Activated naive CD4-positive, alpha-beta T cell treated with anti-CD3 and anti-CD28 coated beads, Interleukin-2, amount 50 U/mL, for 16 hours (primary cell): Measurements from ENCODE around the gene LAMA3.
A peak's percentile ranks its signal among the peaks of the same experiment; 100 is the strongest.

Experiments
- DNase-seq: peaks from one replicate; pipeline ENCODE4 v3.0.0-alpha.2; 2020

LAMA3 gene

DNA sequence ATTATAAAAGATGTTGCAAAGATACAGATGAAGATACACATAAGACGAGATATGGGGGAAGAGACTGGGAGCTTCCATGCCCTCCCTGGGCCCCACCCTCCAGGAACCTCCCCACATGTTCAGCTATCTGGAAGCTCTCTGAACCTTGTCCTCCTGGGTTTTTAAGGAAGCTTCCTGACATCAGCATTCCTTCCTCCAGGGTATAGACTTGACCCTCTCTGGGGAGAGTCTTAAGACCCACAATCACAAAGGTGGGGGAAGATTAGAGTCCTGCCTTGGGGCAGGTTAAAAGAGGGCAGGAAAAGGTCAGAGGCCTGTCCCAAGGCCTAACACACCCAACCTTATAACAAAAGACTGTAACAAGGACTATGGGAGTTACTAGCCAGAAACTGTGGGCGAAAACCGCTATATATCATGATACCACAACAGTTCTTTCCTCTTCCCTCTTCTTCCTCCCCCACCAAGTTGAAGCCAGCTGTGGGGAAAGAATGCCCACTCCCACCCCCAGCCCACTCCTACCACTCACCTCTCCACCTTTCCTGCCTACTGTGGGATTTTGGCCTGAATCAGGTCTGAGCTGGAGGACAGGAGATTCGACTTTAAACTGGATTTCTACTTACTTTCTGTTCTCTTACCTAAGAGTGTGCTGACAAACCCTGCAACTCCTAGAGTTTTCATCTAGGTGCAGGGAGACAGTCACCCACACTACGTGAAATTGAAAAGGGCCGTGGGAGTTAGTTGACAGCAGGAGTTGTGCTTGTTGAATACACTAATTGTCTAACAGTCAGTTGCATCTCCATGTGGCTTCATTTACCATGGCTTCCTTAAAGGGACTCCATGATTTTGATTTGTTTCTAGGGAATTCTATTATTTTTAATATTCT is 105.0 kb downstream of the LAMA3 start:
- DNase-seq = no peak

DNA sequence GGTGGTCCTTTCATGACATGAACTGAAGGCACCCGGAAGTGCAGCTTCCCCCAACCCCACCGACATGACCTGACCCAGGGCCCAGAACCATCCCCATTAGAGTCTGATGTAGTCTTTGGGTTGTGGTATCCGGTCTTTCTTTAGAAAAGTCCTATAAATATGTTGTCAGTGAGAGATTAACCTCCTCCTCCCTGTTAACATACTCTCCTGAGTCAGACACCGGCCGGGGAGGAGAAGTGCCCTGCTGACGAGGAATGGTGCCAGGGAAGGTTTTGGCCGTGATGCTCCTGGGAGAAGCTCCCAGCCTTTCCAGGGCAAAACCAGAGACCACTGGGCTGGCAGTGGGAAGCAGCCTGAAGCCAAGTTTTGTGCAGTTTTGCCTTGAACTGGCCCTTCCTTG is 109.0 kb downstream of the LAMA3 start:
- no peak for DNase-seq

DNA sequence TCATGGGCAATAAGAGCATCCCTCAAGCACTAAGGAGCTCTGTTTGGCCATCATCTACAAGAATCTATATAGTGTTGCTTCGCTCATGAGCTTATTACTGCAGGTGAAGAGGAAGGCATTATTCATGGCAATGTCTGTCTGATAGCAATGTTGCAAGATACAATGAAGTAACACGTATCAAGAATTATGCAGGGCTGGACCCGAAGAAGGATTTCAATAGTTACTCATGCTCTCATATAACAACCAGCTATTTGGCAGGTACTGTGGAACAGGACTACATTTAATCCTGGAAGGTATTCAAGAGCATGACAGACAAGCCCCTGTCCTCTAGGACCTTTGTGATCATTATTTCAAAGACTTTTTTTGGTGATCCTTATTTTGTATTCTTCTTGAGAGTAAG is 109.6 kb downstream of the LAMA3 start:
- no peak for DNase-seq

DNA sequence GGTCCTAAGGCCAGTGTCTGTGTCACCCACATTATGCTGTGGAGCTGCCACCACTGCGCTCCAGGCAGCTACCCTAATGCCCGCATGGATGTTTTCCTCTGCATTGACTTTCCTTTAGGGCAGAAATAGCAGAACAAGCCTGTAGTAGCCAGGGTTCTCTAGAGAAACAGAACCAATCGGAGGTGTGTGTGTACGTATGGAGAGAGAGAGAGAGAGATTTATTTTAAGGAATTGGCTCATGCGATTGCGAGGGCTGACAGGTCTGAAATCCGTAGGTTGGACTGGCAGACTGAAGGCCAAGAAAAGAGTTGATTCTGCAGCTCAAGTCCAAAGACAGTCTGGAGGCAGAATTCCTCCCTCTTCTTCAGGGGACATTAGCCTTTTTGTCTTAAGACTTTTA is 110.3 kb downstream of the LAMA3 start:
- no peak for DNase-seq

DNA sequence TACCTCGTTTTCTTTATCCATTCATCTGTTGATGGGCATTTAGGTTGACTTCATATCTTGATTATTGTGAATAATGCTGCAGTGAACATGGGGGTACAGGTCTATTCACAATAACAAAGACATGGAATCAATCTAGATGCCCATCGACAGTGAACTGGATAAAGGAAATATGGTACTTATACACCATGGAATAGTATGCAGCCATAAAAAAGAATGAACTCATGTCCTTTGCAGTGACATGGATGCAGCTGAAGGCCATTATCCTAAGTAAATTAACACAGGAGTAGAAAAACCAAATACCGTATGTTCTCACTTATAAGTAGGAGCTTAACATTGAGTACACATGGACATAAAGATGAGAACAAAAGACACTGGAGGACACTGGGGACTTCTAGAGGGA is 111.6 kb downstream of the LAMA3 start:
- DNase-seq = no peak

GRCh38 chr18:23802817-23803216 is 113.6 kb downstream of the LAMA3 start:
- no peak for DNase-seq

DNA sequence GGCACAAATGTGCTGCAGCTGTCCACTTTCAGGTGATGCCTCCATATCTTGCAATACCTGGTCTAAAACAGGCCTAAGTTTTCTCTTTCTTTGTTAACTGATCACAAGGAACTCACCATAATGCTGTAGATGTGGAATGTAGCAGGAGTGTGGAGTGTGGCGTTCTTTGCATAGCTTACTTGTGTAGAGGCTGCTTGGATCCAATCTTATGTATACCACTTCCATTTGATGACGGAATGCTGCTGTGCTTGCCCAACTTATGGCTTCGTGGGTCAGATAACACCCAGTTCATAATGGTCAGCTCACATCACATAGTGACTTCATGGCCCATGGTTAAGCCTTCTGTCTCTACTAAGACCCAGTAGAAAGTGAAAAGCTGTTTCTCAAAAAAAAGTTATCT is 114.5 kb downstream of the LAMA3 start:
- no peak for DNase-seq

DNA sequence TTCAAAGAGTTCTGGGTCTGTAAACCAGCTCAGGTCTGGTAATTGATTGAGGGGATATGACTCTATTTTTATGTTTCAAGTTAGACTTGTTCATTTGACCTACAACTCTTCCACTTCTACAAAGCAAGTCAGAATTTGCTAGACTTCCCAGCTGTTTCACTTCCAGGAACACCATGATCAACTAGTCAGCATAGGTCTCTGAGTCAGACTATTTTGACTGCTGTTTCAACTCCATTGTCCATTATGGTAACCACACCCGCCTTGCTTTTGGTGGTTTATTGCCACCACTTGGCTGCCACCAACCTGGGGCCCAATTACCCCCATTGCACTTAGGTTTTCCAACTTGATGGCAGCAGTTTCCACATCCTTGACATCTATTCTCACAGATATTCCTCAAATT is 116.6 kb downstream of the LAMA3 start:
- no peak for DNase-seq

DNA sequence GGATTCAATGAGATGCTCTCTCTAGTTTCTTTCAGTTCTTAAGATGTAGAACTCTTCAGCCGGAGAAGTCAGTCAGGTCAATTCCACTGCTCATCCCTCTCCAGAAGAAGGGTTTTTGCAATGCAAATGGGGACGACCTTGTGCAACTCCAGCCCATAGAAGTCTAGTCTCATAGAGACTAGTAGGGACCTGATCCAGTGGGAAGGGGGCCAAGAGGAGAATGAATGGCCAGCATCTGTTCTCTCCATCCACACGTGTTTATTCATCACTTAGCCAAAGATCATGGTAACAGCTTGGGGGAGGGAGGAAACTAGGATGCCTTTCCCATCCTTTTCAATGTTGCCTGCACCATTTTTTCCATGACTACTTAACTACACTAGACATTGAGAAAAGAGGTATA is 120.2 kb downstream of the LAMA3 start:
- DNase-seq = no peak

GRCh38 chr18:23810396-23810795 is 121.1 kb downstream of the LAMA3 start:
- DNase-seq = peak; percentile 18

DNA sequence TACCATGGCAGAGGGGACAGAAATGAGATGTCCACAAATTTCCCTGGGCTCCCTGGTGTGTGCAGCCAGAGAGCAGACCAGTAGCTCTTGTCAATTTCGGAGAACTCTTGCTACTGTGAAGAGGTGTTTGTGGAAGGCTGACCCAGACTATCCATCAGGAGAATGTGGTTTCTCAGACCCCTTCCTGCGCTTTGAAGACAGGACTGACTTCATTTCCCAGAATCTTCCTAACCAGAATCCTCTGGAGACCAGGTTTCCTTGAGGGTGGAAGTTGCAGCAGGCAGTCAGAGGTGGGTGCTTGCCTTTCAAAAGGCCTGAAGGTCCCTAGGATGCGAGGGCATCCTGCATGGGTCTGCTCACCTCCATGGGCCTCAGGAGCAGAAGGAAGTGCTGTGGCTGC is 121.9 kb downstream of the LAMA3 start:
- no peak for DNase-seq

- DNase-seq = no peak
Measured at GRCh38 chr18:23812546-23813440, 123.5 kb downstream of the LAMA3 start.

DNA sequence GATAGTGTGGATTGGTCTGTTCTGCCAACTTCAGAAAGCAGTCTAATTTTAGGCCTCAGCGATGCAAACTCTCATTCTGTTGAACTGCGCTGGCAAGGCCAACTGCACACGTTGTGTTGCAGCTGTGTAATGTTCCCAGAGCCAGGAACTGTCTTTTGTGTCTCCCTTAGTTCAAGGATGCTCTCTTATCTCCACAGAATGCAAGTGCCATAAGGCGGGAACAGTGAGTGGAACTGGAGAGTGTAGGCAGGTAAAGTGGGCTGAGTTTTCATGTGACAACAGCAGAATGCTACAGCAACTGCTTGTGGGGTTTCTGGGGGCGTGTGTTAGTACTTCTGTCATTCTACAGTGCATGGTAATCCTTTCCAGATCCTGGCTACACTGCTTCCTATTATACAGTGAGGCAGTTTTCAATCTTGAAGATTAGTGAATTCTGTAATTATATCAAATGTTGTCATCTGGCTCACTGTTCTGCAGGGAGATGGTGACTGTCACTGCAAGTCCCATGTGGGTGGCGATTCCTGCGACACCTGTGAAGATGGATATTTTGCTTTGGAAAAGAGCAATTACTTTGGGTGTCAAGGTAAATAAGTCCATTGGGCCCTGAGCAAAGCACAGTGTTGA is 125.8 kb downstream of the LAMA3 start:
- DNase-seq = no peak

DNA sequence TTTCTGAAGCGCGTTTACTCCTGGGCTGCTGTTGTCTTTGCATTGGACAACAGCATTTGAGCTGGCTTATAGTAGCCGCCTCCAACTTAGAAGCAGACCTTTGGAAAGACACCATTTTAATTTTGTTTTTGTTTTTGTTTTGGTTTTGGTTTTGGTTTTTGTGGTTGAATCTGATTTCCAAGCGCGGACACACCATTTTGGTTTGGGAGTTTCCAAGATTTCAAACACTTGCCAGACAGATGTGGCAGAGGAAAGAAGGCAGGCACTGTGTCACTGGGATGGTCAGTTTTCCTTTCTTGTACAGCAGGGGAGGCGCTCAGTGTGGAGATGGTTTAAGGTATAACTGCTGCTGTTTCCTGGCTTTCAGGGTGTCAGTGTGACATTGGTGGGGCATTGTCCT is 126.8 kb downstream of the LAMA3 start:
- no peak for DNase-seq

DNA sequence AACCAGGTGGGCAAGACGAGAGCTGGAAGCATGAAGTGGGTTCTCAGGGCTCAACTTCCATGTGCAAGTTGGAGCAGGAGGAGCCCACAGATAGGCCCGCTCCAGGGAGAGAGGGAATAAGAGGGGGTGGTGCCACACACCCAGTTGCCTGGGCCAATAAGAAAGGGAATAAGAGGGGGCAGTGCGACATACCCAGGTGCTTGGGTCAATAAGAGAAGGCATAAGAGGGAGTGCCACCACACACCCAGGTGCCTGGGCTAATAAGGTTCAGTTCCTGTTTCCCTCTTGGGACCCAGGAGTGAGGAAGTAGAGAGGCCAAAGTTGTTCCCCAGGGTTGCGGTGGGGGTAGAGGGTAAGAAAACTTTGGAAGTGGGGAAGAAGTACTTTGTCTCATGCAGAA is 127.5 kb downstream of the LAMA3 start:
- DNase-seq = no peak

DNA sequence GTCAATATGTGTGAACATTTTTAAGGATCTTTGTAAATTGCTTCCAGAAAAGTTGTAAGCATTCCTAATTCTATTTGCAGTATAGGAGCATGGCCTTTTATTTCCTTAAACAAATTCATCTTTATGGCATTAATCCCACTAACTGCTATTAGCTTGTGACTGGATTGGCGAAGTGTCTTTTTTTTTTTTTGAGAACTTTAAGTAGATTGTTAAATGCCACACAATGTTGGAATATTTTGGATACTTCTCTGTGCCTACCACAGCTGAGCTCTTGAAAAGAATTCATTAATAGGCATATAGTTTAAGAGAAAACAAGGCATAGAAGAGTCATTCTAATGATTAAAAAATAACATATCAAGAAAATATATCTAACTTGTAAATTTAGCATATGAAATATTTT is 129.7 kb downstream of the LAMA3 start:
- DNase-seq = no peak

- no peak for DNase-seq
Measured at GRCh38 chr18:23822590-23823385, 133.5 kb downstream of the LAMA3 start.

DNA sequence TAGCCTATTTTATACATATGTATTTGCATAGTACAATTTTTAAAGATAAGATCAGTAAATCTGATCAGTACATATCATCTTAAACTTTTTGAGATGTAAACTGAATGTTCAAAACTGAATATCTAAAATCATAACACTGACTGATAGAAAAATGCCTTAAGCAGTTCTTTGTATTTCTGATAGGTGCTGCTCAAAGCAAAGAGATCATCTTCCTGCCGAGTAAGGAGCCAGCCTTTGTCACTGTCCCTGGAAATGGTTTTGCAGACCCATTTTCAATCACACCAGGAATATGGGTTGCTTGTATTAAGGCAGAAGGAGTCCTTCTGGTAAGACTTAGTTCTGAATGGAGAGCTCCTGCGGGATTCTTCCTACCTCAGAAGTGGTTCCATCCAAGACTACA is 135.0 kb downstream of the LAMA3 start:
- DNase-seq = no peak

DNA sequence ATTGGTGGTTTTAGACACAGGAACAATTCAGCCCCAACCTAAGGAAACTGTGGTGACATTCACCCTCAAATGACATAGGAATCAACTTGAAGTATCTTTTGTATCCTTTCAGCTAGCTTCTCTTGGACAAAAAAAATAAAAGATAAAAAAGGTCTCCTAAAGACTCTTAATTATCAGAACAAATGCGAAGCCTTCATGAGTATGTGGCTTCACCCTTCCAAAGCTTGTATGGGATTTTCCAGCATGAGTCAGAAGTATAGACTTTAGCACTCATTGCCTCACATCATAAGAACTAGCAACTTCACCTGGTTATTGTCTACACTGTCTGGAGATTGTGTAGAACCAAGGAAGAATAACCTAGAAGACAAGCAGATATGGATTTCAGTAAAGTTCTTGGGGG is 135.4 kb downstream of the LAMA3 start:
- DNase-seq = no peak

- DNase-seq = no peak
Measured at GRCh38 chr18:23825496-23825895, 136.2 kb downstream of the LAMA3 start.

GRCh38 chr18:23825978-23826405 is 136.7 kb downstream of the LAMA3 start:
- no peak for DNase-seq

DNA sequence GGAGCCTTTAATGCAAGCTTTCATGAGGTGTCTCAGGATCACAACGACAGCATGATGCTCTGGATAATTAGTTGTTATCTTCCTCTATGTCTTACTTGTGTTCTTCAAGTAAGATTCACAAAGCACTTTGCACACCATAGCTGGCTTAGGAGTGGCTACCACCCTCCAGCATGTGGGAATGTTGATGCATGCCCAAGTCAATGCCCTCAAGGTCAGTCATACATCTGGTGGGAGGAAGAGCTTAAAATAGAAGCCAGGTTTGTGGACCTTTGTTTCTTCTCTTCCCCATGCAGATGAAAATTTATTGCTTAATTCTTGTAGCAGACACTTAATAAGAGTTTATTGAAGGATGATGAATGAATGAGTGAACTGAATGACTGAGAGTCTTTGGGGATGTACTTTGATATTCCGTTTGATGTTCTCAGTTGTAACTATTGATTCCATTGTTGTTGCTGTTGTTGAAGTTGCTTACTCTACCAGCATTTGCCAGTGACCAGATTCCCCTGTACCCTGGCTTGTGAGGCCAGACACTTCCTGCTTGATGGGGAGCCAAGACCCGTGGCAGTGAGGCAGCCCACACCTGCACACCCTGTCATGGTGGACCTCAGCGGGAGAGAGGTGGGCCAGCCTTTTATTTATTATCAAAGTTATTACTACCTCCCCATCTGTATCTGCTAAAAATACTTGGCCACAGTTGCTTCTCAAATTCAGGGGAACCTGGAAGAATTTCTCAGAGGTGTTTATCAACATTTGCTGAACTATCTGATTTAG is 137.8 kb downstream of the LAMA3 start:
- no peak for DNase-seq
